Tongue (tissue), 2 donors: ENCODE data around the gene BPIFB3. TPM values are rescaled to one million over a fixed set of nuclear protein-coding genes. Genes with fewer than 3 reads are reported as not detected.

Experiments
- DNase-seq: peaks from one replicate; pipeline ENCODE4 v3.0.0-alpha.2; 2015
- total RNA-seq: library from RNA; depleted of rRNA; stranded (reverse); fragments of >200 nt; gene quantifications from one replicate; pipeline ENCODE4 v1.2.3, GENCODE V29; 2014

BPIFB3 gene, protein sequence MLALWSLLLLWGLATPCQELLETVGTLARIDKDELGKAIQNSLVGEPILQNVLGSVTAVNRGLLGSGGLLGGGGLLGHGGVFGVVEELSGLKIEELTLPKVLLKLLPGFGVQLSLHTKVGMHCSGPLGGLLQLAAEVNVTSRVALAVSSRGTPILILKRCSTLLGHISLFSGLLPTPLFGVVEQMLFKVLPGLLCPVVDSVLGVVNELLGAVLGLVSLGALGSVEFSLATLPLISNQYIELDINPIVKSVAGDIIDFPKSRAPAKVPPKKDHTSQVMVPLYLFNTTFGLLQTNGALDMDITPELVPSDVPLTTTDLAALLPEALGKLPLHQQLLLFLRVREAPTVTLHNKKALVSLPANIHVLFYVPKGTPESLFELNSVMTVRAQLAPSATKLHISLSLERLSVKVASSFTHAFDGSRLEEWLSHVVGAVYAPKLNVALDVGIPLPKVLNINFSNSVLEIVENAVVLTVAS
- 11.3 TPM for total RNA-seq

DNA sequence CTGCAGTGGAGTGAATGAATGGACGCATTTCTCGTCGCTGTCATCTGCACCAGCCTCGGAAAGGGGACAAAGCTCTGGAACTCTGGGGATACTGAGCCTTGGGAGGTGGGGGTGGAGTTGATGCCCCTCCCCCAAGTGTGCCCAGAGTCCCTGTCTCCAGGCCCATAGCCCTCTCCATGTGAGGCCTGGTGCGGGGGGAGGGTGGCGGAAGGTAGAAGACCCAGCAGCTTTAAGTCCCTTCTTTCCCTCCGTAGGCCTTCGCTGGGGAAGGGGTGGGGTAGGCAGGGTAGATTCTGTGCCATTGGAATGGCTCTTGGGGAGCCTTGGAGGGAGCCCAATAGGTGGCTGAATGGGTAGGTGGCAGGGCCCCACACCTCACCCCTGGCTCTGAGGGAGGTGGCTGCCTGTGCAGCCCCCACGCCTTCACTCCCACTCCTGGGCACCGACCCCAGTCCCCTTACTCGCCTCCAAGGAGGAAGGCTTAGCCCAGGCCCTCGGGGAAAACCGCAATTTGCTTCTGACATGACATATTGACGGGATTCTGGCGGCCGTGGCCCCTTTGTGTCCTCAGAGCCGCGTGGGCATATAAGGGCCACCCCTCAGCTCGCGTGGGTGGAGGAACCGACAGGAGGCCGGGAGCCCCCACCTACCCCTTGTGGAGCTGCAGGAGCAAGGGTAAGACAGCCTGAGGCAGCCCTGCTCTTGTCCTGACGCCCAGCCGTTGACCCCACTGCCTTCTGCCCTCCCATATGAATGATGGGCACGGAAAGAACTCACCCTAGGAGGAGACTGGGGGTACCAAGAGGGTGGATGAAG is at the start of gene BPIFB3:
Gene BPIFB3, plus strand, starts transcription at position 613 of the 816 bp plus-strand sequence. CDS start 1,533 bp downstream, outside the sequence.
- no peak for DNase-seq

DNA sequence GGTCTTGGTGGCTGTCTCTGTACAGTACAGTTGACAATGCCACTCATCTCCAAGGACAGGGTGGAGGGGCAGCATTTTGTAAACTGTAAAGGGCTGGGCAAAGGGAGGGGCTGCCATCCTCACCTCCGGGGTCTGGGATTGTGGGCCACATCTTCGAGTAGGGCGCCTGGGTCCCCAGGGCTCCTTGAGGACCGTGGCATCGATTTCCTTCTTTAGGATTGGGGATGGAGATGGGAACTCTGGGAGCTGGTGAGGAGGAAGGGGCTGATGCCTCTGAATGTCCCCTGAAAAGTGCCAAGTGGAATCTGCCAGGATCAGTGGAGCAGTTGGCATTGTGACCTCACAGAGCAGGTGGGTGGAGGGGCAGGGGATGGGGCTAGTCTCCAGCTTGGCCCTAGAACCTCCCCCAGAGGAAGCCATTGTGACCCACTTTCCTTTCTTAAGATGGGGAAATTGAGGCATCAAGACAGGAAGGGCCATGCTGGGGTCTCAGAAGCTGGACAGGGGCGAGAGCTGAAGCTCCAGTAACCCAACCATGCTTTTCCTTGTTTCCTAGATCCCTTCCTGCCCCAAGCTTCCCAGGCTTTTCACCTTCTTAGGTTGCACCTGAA is 49.5 kb upstream of the BPIFB3 start, which contains the start of gene SUN5:
Gene SUN5, minus strand, starts transcription at position 293 of the 611 bp plus-strand sequence. Its CDS starts 93 bp downstream, at position 200.
- DNase-seq: no peak

DNA sequence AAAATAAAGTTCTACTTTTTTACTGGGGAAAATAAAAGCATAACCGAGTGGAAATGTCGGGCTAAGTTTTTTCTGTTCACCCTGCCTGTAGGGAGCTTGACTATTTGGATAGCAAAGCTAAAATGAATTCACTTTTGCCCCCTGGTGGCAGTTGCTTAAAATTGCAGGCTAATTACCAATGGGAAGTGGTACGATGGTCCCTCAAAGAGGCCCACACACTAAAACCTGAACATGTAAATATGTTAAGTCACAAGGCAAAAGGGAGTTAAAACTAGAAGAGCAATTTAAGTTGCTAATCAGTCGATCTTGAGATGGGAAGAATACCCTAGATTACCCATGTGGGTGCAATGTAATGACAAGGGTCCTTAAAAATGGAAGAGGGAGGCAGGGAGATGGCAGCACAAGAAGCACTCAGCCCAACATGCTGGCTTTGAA is 48.6 kb upstream of the BPIFB3 start:
- DNase-seq: no peak

DNA sequence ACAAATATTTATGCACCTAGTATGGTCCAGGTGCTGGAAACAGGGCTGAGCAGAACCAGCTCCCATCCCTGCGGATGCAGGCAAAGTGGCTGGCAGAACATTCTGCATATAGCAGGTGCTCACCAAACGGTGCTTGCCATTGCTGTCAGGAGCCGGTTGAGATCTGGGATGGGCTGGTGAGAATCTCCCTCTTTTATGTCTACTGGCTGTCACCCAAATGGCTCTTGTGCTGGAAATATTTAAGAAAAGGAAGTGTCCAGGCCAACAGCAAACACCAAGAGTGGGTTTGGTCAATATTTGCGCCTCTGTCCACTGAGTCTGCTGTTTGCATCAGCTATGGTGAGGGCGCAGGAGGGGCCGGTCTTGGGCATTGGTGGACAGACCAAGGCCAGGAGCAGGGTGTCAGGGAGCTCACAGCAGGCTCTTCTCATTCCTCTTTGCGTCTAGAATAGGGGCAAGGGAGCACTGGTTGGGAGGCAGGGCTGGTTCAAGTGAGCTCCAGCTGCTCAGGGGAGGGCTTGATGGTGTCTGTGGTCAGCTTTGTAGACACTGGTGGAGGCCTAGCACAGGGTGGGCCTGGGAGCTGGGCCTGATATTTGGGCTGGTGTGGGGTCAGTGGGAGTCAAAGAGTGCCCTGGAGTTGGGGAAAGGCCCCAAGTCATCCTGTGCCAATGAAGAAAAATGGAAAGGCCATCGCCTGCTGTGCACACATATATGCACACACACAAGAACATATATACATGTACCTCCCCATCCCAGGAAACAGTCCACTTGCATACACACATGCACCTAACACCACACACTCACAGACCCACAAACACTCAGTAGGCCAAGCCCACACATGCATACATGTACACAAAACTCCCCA is 47.6 kb upstream of the BPIFB3 start:
- no peak for DNase-seq

DNA sequence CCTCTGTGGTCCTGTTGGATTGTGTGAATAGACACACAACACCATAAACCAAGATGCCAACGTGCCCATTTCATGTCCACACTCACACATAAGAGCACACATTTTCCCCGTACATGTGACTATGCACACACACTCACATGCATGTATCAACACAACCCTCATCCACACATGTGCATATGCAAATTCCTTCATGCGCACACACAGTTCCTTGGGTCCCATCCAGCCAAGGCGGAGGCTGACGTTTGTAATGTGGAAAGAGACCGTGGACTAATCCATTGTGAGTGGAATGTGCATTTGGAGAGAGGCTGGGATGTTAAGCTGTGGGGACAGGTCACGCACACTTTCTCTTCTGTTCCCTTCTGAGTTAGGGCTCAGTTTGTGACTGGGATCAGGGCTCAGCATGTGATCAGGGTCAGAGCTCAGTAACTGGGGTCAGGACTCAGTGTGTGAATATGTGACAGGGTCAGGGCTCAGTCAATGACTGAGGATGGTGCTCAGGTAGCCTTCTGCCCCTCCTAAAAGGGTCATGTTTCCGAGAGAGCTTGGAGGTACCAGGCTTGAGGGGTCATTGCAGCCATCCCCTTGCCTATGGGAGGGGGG is 46.8 kb upstream of the BPIFB3 start:
- DNase-seq: no peak

DNA sequence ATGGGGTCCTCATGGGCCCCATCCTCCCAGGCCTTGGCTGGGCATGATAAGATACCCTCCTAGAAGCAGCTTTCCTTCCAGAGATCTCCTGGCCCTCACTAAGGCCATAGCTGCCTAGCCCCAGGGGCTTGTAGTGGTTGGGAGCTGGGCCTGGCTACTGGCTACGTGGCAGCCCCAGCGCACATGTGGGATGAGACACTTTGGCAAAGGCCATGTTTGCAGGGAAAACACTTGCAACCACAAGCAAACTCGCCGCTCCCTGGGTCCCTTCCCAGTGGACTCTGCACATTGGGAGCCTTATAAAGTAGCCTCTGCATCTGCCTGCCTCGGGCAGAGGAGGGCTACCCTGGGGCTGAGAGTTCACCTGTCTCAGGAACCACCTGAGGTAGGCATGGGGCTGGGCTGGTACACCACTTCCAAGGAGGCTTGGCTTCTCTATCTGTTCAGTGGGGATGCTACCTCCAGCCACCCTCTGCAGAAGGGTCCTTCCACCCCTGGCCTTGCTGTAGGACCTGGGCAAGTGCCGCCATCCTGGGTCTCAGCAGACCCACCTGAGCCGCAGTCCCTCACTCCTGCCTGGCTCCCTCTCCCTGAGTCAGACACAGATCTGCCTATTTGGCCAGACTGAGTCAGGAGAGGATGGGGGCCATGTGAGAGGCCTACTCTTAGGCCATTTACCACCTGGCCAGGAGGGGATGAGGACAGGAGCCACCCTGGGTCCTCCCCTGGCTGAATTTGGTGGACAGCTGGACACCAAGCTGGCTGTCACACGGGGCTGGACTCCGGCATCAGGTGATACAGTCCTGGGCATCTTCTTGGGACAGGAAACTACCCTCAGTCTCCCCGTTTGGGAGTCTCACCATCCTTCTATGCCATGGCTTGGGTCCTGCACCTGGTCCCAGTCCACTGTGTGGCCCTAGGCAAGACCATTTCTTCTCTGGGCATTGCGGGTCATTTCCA is 46.0 kb upstream of the BPIFB3 start, which contains the start of gene BPIFB2:
Gene BPIFB2, plus strand, starts transcription at position 329 of the 960 bp plus-strand sequence. CDS start 871 bp downstream, outside the sequence.
- no peak for DNase-seq

DNA sequence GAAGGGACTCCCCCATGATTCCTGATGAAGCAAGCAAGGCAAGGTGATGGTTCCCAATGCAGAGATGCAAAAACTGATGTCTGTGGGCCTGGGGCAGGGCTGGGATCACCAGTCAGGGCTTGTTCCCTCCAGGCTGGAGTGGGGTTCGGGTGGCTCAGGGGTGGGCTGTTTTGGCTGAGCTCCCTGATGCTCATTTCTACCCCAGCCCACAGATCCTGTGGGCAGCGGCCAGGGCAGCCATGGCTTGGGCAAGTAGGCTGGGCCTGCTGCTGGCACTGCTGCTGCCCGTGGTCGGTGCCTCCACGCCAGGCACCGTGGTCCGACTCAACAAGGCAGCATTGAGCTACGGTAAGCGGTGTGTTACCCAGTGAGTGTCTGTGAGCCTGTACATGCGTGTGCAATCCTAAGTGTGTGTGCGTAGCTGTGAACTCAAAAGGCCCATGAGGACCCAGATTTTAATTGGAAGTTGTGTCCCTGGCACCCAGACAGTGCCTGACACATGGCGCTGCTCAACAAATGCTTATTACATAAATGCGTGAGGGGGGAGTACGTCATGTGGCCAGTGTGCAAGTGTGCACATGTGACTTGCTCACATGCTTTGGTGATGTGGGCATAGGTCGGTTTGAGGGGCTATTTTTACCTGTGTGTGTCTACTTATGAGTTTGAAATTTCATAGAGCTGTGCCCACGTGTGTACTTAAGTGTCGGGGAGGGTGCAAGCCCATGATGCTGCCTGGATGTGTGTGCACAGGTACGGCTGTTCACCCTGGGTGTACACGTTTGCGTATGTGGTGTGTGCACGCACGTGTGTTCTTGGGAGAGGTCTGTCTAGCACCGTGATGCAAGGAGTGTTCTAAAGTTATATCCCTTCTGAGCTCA is 45.1 kb upstream of the BPIFB3 start:
- no peak for DNase-seq

GRCh38 chr20:33009214-33010132 is 44.2 kb upstream of the BPIFB3 start:
- no peak for DNase-seq

DNA sequence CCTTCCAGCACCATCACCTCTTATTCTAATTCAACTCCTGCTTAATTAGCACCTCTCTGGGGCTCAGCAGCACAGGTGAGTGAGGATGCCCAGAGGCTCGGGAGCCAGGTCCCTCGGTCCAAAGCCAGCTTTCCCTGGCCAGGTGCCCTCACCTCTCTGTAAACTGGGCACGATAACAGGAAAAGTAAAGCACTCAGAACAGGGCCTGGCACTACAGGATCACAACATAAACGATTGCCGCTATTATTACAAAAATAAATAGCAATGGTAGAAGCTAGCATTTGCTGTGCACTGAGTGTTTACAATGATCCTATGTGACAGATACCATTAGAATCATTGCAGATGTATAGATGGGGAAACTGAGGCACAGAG is 43.6 kb upstream of the BPIFB3 start:
- DNase-seq: no peak

DNA sequence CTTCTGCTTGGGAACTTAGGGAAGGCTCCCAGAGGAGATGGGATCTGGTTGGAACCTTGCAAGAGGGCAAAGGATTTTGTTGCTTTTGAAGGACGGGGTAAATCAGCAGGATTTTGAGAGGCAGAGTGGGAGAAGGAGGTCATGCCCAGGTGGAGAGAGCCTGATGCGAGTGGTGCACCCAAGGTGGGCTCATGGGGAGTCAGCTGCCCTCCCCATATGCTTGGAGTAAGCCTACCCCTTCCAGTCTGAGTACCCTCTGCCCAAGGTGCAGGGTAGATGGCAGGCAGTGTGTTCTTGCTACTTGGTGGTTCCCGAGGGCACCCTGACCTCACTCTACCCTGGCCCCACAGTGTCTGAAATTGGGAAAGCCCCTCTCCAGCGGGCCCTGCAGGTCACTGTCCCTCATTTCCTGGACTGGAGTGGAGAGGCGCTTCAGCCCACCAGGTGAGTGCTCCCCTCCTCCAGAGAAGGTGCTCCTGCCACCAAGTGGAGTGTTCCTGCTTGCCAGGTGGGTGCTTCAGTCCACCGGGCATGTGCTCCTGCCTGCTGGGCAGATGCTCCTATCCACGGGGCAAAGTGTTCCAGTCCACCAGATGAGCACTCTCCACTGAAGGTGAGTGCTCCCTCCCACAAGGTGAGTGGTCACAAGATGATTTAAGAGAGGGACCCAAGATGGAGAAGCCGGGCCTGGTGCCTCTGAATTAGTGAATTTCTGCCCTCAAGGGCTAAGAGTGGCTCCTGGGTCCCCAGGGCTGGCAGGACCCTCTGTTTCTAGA is 42.8 kb upstream of the BPIFB3 start:
- DNase-seq: no peak

- DNase-seq: no peak
Measured at GRCh38 chr20:33012327-33013189, 41.1 kb upstream of the BPIFB3 start.

- no peak for DNase-seq
Measured at GRCh38 chr20:33013701-33014326, 39.9 kb upstream of the BPIFB3 start.

- DNase-seq: no peak
Measured at GRCh38 chr20:33014336-33015113, 39.2 kb upstream of the BPIFB3 start.

GRCh38 chr20:33015114-33015484 is 38.6 kb upstream of the BPIFB3 start:
- DNase-seq: no peak
